ENCODE measurements around the gene RASL11A. TPM values are rescaled to one million over a fixed set of nuclear protein-coding genes. Genes with fewer than 3 reads are reported as not detected.
A peak's percentile ranks its signal among the peaks of the same experiment; 100 is the strongest.

Gene RASL11A
- total and polyA plus RNA-seq, 2 of the 13 experiments (the other 11 are each of a cell fraction or from before 2014, with no cell fraction given): 3.0 to 4.1 TPM

- FAIRE-seq: no peak
- ChIA-PET POLR2A (no interaction called here), CTCF (ENCODE audit: low intra/inter-chr PET ratio, low total read pairs) (no interaction called here)
- no peak for ATAC-seq
- Histone ChIP-seq H4K20me1 (ENCODE audit: insufficient read depth, low read length) (no peaks in the 10 kb centered on the region; the same call in 1 of the 2 replicates), H2AFZ (ENCODE audit: low read length) (no peak overlapping the region), H3K27me3 (ENCODE audit: control insufficient read depth in 1 of 2, insufficient read depth in 2 of 2, low read length in 2 of 2) (no peaks in the 10 kb centered on the region), H3K9me3 (ENCODE audit: low read length) (no peaks in the 10 kb centered on the region), H3K4me2 (ENCODE audit: low read depth, low read length) (no peak overlapping the region), H3K4me1 (ENCODE audit: insufficient read depth, low read length) (peaks cover 18% of the 10 kb centered on the region), H3K27ac (ENCODE audit: extremely low read length, insufficient read depth, low read length) (no peak overlapping the region), H3K36me3 (replicated peaks in 1 of 2; ENCODE audit: control insufficient read depth in 1 of 2, insufficient read depth in 2 of 2, low read length in 2 of 2) (no peaks in the 10 kb centered on the region; a peak in 1 of 5 replicates), H3K4me3 (replicated peaks in 1 of 3; ENCODE audit: insufficient read depth in 1 of 3, low read depth in 2 of 3, low read length in 3 of 3) (no peak overlapping the region), H3K79me2 (ENCODE audit: insufficient read depth, low read length) (no peaks in the 10 kb centered on the region), H3K9ac (ENCODE audit: insufficient read depth, low read depth, low read length) (no peak overlapping the region)
- BruUV-seq (replicated peaks): no TSS peak
- TF ChIP-seq RARA (CRISPR knock-in tag; IDR thresholded peaks at IDR 0.05) (peak; percentile 72), FOSL2 (CRISPR knock-in tag; IDR thresholded peaks at IDR 0.05) (peak; percentile 58), ZNF124 (CRISPR knock-in tag; IDR thresholded peaks at IDR 0.05) (no peak)
- in situ Hi-C loops (cut with HindIII; ENCODE audit: extremely low pct_ligation_motif_present, low pct_unique_long_range_greater_than_20kb): no loop called here
- intact Hi-C loops (cut with micrococcal nuclease; ENCODE audit: unreplicated experiment): no loop called here
- DNase-seq (ENCODE audit: low spot score): no peak
- WGBS (ENCODE audit: low lambda C conversion rate): 11% methylated on average over 1 of the region's 1 CpG
Observed at GRCh38 chr13:27264648-27265047, 6.0 kb upstream of the RASL11A start.

- Histone ChIP-seq H3K9ac (ENCODE audit: insufficient read depth, low read depth, low read length) (no peak overlapping the region), H3K27ac (ENCODE audit: extremely low read length, insufficient read depth, low read length) (no peak overlapping the region), H3K4me3 (replicated peaks in 1 of 3; ENCODE audit: insufficient read depth in 1 of 3, low read depth in 2 of 3, low read length in 3 of 3) (no peak overlapping the region), H2AFZ (ENCODE audit: low read length) (no peak overlapping the region), H3K9me3 (ENCODE audit: low read length) (no peaks in the 10 kb centered on the region), H3K4me2 (ENCODE audit: low read depth, low read length) (no peak overlapping the region), H3K4me1 (ENCODE audit: insufficient read depth, low read length) (peaks cover 31% of the 10 kb centered on the region), H4K20me1 (ENCODE audit: insufficient read depth, low read length) (no peaks in the 10 kb centered on the region), H3K79me2 (ENCODE audit: insufficient read depth, low read length) (no peaks in the 10 kb centered on the region), H3K27me3 (ENCODE audit: control insufficient read depth in 1 of 2, insufficient read depth in 2 of 2, low read length in 2 of 2) (no peaks in the 10 kb centered on the region), H3K36me3 (replicated peaks in 1 of 2; ENCODE audit: control insufficient read depth in 1 of 2, insufficient read depth in 2 of 2, low read length in 2 of 2) (no peaks in the 10 kb centered on the region)
- ChIA-PET CTCF (ENCODE audit: low intra/inter-chr PET ratio, low total read pairs) (no interaction called here), POLR2A (interaction anchor here (1.0 kb wide), 1 partner anchor 10 kb away, joined by 4 read pairs; no protein-coding TSS in a partner anchor)
- 83% methylated on average over 2 of the region's 2 CpGs for WGBS (ENCODE audit: low lambda C conversion rate)
- ATAC-seq (no peak), FAIRE-seq (no peak), DNase-seq (ENCODE audit: low spot score) (no peak)
- TF ChIP-seq ZNF773 (CRISPR knock-in tag; IDR thresholded peaks at IDR 0.05; ENCODE audit: borderline replicate concordance): no peak
- TF ChIP-seq CEBPB (IDR thresholded peaks at IDR 0.05; ENCODE audit: borderline replicate concordance, low read depth, low read length): no peak
- no peak for TF ChIP-seq ZBTB8A (CRISPR knock-in tag; IDR thresholded peaks at IDR 0.05; ENCODE audit: borderline replicate concordance, low read depth)
- no peak for TF ChIP-seq SOX6 (IDR thresholded peaks at IDR 0.05)
- TF ChIP-seq SOX6 (CRISPR knock-in tag; IDR thresholded peaks at IDR 0.05): no peak
- TF ChIP-seq ZNF225 (CRISPR knock-in tag; IDR thresholded peaks at IDR 0.05): no peak
- no peak for TF ChIP-seq ZBTB7B (CRISPR knock-in tag; IDR thresholded peaks at IDR 0.05)
- no peak for TF ChIP-seq ZNF558 (CRISPR knock-in tag; IDR thresholded peaks at IDR 0.05; ENCODE audit: borderline replicate concordance)
- no peak for TF ChIP-seq ZNF629 (CRISPR knock-in tag; conservative IDR thresholded peaks at IDR 0.05)
- intact Hi-C loops (cut with micrococcal nuclease; ENCODE audit: unreplicated experiment): no loop called here
- BruUV-seq (replicated peaks): no TSS peak
- in situ Hi-C loops (cut with HindIII; ENCODE audit: extremely low pct_ligation_motif_present, low pct_unique_long_range_greater_than_20kb): no loop called here
Observed at GRCh38 chr13:27266917-27267316, 3.7 kb upstream of the RASL11A start.
